GM18868 (cell line): Measurements from ENCODE around the gene GYS2.
"Not testable (repeated sequence)": the region's sequence is repeated elsewhere in the genome, so short reads cannot be mapped to it uniquely, and the experiment has no call there.

Experiments used
- ATAC-seq: cut with Tn5 transposase; IDR thresholded peaks from one replicate; pipeline ENCODE4 v1.9.1; 2021; ENCODE audit warnings: mild to moderate bottlenecking, moderate library complexity; ENCODE audit not compliant: unreplicated experiment

Gene GYS2

GRCh38 chr12:21606175-21606574 lies 1.5 kb upstream of the GYS2 start:
- no peak for ATAC-seq

- no peak for ATAC-seq
These were observed 1.9 kb downstream of the GYS2 start for GRCh38 chr12:21602774-21603173.

- no peak for ATAC-seq
These were observed 4.5 kb downstream of the GYS2 start for GRCh38 chr12:21600196-21600595.

- ATAC-seq, result peak; percentile 87
These were observed 5.3 kb downstream of the GYS2 start for GRCh38 chr12:21599143-21599999.

- ATAC-seq, result no peak
These were observed 6.0 kb downstream of the GYS2 start for GRCh38 chr12:21598651-21599050.

GRCh38 chr12:21595356-21595755 lies 9.3 kb downstream of the GYS2 start:
- not testable (repeated sequence) for ATAC-seq

- ATAC-seq, result no peak
These were observed 19.2 kb downstream of the GYS2 start for GRCh38 chr12:21585485-21585884.

GRCh38 chr12:21584403-21585182 lies 20.1 kb downstream of the GYS2 start:
- ATAC-seq, result not testable (repeated sequence)

- no peak for ATAC-seq
These were observed 21.1 kb downstream of the GYS2 start for GRCh38 chr12:21583587-21583986.

GRCh38 chr12:21580748-21581516 lies 23.7 kb downstream of the GYS2 start:
- no peak for ATAC-seq

GRCh38 chr12:21577516-21577915 lies 27.1 kb downstream of the GYS2 start:
- no peak for ATAC-seq

- no peak for ATAC-seq
These were observed 28.2 kb downstream of the GYS2 start for GRCh38 chr12:21576431-21576830.

- no peak for ATAC-seq
These were observed 30.8 kb downstream of the GYS2 start for GRCh38 chr12:21573733-21574358.

GRCh38 chr12:21571046-21571445 lies 33.6 kb downstream of the GYS2 start:
- no peak for ATAC-seq

- ATAC-seq, result no peak
These were observed 36.5 kb downstream of the GYS2 start for GRCh38 chr12:21568115-21568514.

GRCh38 chr12:21566907-21567394 lies 37.7 kb downstream of the GYS2 start:
- ATAC-seq, result no peak

GRCh38 chr12:21566223-21566906 lies 38.3 kb downstream of the GYS2 start:
- ATAC-seq, result no peak

GRCh38 chr12:21562859-21563258 lies 41.8 kb downstream of the GYS2 start:
- no peak for ATAC-seq

- no peak for ATAC-seq
These were observed 43.5 kb downstream of the GYS2 start for GRCh38 chr12:21561158-21561557.
